HUES6 (cell line): ENCODE data around the gene TRMO.
A peak's percentile ranks its signal among the peaks of the same experiment; 100 is the strongest.
"Not testable (repeated sequence)": the region's sequence is repeated elsewhere in the genome, so short reads cannot be mapped to it uniquely, and the experiment has no call there.

Experiments used
- H3K27ac ChIP-seq: 2 replicates; pipeline ENCODE4 v1.7.0; 2013; ENCODE audit warnings: low read depth, mild to moderate bottlenecking, low read length, inconsistent platforms
- H3K27me3 ChIP-seq: 2 replicates; pipeline ENCODE4 v1.6.1; 2013; ENCODE audit warnings: low read length; ENCODE audit not compliant: control insufficient read depth, insufficient read depth
- H3K36me3 ChIP-seq: 2 replicates; pipeline ENCODE4 v1.6.1; 2013; ENCODE audit warnings: low read length; ENCODE audit not compliant: control insufficient read depth, insufficient read depth
- H3K4me1 ChIP-seq: 2 replicates; pipeline ENCODE4 v1.6.1; 2013; ENCODE audit warnings: low read length; ENCODE audit not compliant: control insufficient read depth, insufficient read depth
- H3K4me3 ChIP-seq: 2 replicates; pipeline ENCODE4 v1.5.1; 2013; ENCODE audit warnings: low read depth, low read length
- H3K9ac ChIP-seq: one replicate; pipeline ENCODE4 v1.6.1; 2013; ENCODE audit warnings: mild to moderate bottlenecking, low read length
- H3K9me3 ChIP-seq: 2 replicates; pipeline ENCODE4 v1.6.1; 2013; ENCODE audit warnings: low read depth, low read length; ENCODE audit not compliant: control insufficient read depth, insufficient read depth

The TRMO gene, protein sequence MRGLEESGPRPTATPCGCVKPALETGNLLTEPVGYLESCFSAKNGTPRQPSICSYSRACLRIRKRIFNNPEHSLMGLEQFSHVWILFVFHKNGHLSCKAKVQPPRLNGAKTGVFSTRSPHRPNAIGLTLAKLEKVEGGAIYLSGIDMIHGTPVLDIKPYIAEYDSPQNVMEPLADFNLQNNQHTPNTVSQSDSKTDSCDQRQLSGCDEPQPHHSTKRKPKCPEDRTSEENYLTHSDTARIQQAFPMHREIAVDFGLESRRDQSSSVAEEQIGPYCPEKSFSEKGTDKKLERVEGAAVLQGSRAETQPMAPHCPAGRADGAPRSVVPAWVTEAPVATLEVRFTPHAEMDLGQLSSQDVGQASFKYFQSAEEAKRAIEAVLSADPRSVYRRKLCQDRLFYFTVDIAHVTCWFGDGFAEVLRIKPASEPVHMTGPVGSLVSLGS

GRCh38 chr9:97921959-97922724, at the start of gene TRMO:
TSS of gene TRMO (minus strand) at chr9:97922500. CDS start at chr9:97922493, 7 bp downstream.
- no peaks in the 10 kb centered on the region for H3K4me1 ChIP-seq
- H3K4me3 ChIP-seq: peak within 1 kb of the TSS; percentile 74
- peak within 1 kb of the TSS; percentile 72 for H3K27ac ChIP-seq

DNA sequence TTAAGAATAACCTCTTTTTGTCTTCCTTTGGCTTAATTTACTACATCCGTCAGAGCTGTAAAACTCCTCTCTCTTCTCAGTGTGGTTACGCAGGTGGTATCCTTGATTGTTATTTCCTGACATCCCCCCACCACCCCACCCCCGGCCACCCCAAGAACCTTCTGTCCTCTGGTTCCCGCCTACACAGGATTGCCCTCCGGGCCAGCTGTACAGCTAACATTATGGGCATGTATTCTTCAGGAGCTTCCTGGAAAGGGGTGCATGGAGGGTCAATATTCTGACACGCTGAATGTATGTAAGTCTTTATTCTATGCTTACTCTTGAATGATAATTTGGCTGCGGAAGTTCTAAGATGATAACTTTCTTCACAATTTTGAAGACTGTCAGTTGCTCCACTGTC, 47.9 kb upstream of the TRMO start:
- no peak overlapping the region for H3K9ac ChIP-seq

More at GRCh38 chr9:97921959-97922724, at the start of gene TRMO:
- no peaks in the 10 kb centered on the region for H3K9me3 ChIP-seq
- no peaks in the 10 kb centered on the region for H3K36me3 ChIP-seq
- H3K27me3 ChIP-seq: peaks cover 29% of the 10 kb centered on the region
- peak within 1 kb of the TSS; percentile 93 for H3K9ac ChIP-seq

DNA sequence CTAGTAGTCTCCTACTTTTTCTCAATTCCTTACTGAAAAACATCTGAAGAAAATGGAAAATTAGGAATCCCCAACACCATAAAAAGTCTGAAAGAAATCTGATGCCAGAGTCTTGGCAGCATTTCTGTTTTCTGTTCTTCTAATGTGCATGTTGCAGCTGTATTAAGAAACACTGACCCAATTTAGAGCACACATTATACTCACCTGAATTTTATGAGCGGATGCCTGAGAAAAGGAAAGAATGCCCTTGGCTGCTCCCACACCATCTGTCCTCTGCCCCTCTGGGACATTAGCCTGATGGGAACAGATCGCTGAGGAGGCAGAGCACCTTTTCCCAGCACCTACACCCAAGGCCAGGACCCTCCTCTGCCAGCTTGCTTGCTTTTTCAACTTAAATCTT, 46.7 kb upstream of the TRMO start:
- Histone ChIP-seq H3K36me3 (no peaks in the 10 kb centered on the region), H3K4me1 (no peaks in the 10 kb centered on the region), H3K4me3 (no peak overlapping the region), H3K9me3 (no peaks in the 10 kb centered on the region), H3K9ac (no peak overlapping the region), H3K27ac (no peak overlapping the region), H3K27me3 (peaks cover 54% of the 10 kb centered on the region)

More for the DNA sequence above, 47.9 kb upstream of the TRMO start:
- Histone ChIP-seq H3K4me1 (no peaks in the 10 kb centered on the region), H3K4me3 (no peak overlapping the region), H3K27ac (no peak overlapping the region), H3K36me3 (no peaks in the 10 kb centered on the region), H3K9me3 (no peaks in the 10 kb centered on the region), H3K27me3 (peaks cover 54% of the 10 kb centered on the region)

- Histone ChIP-seq H3K9me3 (no peaks in the 10 kb centered on the region), H3K9ac (no peak overlapping the region), H3K27ac (no peak overlapping the region), H3K36me3 (no peaks in the 10 kb centered on the region), H3K27me3 (peaks cover 39% of the 10 kb centered on the region), H3K4me3 (no peak overlapping the region), H3K4me1 (no peaks in the 10 kb centered on the region)
Observed at GRCh38 chr9:97966493-97966892, 44.2 kb upstream of the TRMO start.

DNA sequence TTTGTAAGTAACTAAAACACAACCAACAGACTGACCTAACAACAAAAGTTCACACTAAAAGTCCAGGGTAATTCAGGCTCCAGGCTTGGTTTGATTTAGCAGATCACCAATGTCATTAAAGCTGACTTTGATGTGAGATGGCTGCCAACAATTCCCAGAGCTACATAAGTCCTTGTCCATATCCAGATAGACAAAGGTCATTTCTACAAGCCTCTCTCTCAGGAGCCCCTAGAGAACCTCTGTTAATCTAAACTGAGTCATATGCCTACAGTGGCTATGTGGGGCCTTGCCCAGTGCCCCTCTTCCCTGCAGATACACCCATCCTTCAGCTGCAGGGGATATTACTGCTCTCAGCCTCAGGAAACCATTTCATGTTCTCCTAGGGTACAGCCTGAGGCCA, 42.6 kb upstream of the TRMO start:
- no peak overlapping the region for H3K9ac ChIP-seq
- H3K27ac ChIP-seq: no peak overlapping the region
- no peaks in the 10 kb centered on the region for H3K9me3 ChIP-seq
- no peak overlapping the region for H3K4me3 ChIP-seq
- no peaks in the 10 kb centered on the region for H3K36me3 ChIP-seq
- H3K4me1 ChIP-seq: no peaks in the 10 kb centered on the region
- peaks cover 28% of the 10 kb centered on the region for H3K27me3 ChIP-seq

DNA sequence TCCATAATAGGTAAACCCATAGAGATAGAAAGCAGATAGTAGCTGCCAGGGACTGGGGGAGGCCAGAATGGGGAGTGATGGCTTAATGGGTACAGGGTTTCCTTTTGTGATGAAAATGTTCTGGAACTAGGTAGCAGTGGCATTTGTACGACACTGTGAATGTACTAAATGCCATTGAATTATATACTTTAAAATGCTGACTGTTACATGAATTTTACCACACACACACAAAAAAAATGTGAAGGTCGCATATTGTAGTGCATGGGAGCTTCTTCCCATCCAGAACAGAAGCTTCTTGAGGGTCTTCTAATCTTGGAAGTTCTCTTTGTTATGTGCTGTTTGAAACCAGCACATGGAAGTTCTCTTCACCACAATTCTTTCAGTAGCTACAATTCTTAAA, 40.9 kb upstream of the TRMO start:
- H3K9ac ChIP-seq: no peak overlapping the region
- no peaks in the 10 kb centered on the region for H3K9me3 ChIP-seq
- H3K36me3 ChIP-seq: no peaks in the 10 kb centered on the region
- H3K4me1 ChIP-seq: no peaks in the 10 kb centered on the region
- peaks cover 21% of the 10 kb centered on the region for H3K27me3 ChIP-seq
- H3K27ac ChIP-seq: no peak overlapping the region
- no peak overlapping the region for H3K4me3 ChIP-seq

- Histone ChIP-seq H3K9me3 (no peaks in the 10 kb centered on the region), H3K4me1 (no peaks in the 10 kb centered on the region), H3K4me3 (no peak overlapping the region), H3K27me3 (peaks cover 15% of the 10 kb centered on the region), H3K9ac (no peak overlapping the region), H3K36me3 (no peaks in the 10 kb centered on the region), H3K27ac (no peak overlapping the region)
Observed at GRCh38 chr9:97962575-97962974, 40.3 kb upstream of the TRMO start.

DNA sequence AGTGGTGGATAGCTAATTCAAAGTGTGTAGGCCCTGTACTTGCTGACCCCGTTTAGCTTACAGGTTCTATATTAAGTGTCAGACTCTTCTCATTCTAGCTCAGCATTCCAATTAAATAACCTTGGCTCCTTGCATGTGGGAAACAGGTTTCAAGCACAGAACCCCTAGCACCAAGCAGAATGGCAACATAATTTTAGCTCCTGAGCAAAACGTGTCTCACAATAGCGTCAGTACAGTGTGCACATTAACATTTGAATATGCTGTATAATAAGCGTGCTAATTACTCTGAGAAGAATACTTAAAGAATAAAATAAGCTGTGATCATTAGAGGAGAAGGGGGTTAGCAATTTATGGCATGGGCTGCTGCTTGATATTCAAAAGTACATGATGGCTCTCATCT, 39.8 kb upstream of the TRMO start:
- H3K4me1 ChIP-seq: no peaks in the 10 kb centered on the region

GRCh38 chr9:97961361-97961760, 39.1 kb upstream of the TRMO start:
- no peak overlapping the region for H3K27ac ChIP-seq
- H3K27me3 ChIP-seq: peaks cover 14% of the 10 kb centered on the region; the same call in 1 of the 2 replicates
- H3K4me3 ChIP-seq: no peak overlapping the region
- no peaks in the 10 kb centered on the region for H3K4me1 ChIP-seq
- H3K9ac ChIP-seq: no peak overlapping the region
- no peaks in the 10 kb centered on the region for H3K9me3 ChIP-seq
- no peaks in the 10 kb centered on the region for H3K36me3 ChIP-seq

More for the DNA sequence above, 39.8 kb upstream of the TRMO start:
- Histone ChIP-seq H3K9ac (no peak overlapping the region), H3K27ac (no peak overlapping the region), H3K27me3 (peaks cover 14% of the 10 kb centered on the region; the same call in 1 of the 2 replicates), H3K36me3 (no peaks in the 10 kb centered on the region), H3K4me3 (no peak overlapping the region), H3K9me3 (no peaks in the 10 kb centered on the region)

GRCh38 chr9:97960678-97961328, 38.5 kb upstream of the TRMO start:
- H3K9me3 ChIP-seq, H3K9ac ChIP-seq, H3K27ac ChIP-seq, H3K36me3 ChIP-seq, H3K4me3 ChIP-seq, H3K4me1 ChIP-seq: not testable (repeated sequence)
- peaks cover 14% of the 10 kb centered on the region; the same call in 1 of the 2 replicates for H3K27me3 ChIP-seq
